Lung (tissue), 12 donors: ENCODE measurements around the gene CPO. TPM values are rescaled to one million over a fixed set of nuclear protein-coding genes. Genes with fewer than 3 reads are reported as not detected.

ENCODE experiments used
- ATAC-seq: fragments of 200-7000 bp; cut with Tn5 transposase; one replicate; pipeline ENCODE4 v1.9.1; 2020; ENCODE audit warnings: moderate number of reproducible peaks; ENCODE audit not compliant: insufficient read depth, low FRiP score
- DNase-seq, 3 donors: peaks; one replicate each; pipeline ENCODE4 v3.0.0-alpha.2; 2013 to 2017
- H3K27ac ChIP-seq, 2 donors: one replicate each; pipeline ENCODE4 v1.5.1; 2013; ENCODE audit warnings: mild to moderate bottlenecking in 2 of 2, moderate library complexity in 2 of 2, control low read depth in 1 of 2, inconsistent platforms in 1 of 2, low read depth in 1 of 2, low read length in 1 of 2
- H3K27me3 ChIP-seq, 3 donors: one replicate each; pipeline ENCODE4 v1.5.1; 2013; ENCODE audit warnings: low read length in 2 of 3; ENCODE audit not compliant: control insufficient read depth in 3 of 3, insufficient read depth in 3 of 3
- H3K36me3 ChIP-seq, 4 donors: one replicate each; pipeline ENCODE4 v1.5.1; 2013; ENCODE audit warnings: low read length in 4 of 4, mild to moderate bottlenecking in 1 of 4, moderate library complexity in 1 of 4; ENCODE audit not compliant: control insufficient read depth in 4 of 4, insufficient read depth in 4 of 4
- H3K4me1 ChIP-seq, 5 donors: one replicate each; pipeline ENCODE4 v1.5.1; 2013; ENCODE audit warnings: low read length in 5 of 5, mild to moderate bottlenecking in 2 of 5, moderate library complexity in 1 of 5; ENCODE audit not compliant: control insufficient read depth in 5 of 5, insufficient read depth in 5 of 5
- H3K4me3 ChIP-seq: one replicate; pipeline ENCODE4 v1.5.1; 2013; ENCODE audit warnings: mild to moderate bottlenecking, control low read depth, moderate library complexity
- H3K9ac ChIP-seq, 2 donors: one replicate each; pipeline ENCODE4 v1.5.1; 2013; ENCODE audit warnings: low read length in 2 of 2, control low read depth in 1 of 2; ENCODE audit not compliant: insufficient read depth in 1 of 2
- H3K9me3 ChIP-seq, 4 donors: one replicate each; pipeline ENCODE4 v1.5.1; 2013; ENCODE audit warnings: low read length in 3 of 4, mild to moderate bottlenecking in 1 of 4, moderate library complexity in 1 of 4; ENCODE audit not compliant: control insufficient read depth in 4 of 4, insufficient read depth in 3 of 4
- CTCF ChIP-seq: IDR thresholded peaks from 2 replicates; pipeline ENCODE4 v1.5.1; 2012; ENCODE audit warnings: mild to moderate bottlenecking; ENCODE audit errors: control extremely low read depth, extremely low read depth
- WGBS, 2 donors: extraction: QIAGEN DNeasy Blood & Tissue Kit; methylation state at CpG; one replicate each; pipeline ENCODE4 v1.1.7; 2013; 5-methylcytosine and 5-hydroxymethylcytosine counted together
- polyA plus RNA-seq, 2 donors: library from polyadenylated mRNA; stranded (reverse); fragments of 200-250 nt; gene quantifications; one replicate each; pipeline ENCODE4 v1.2.1, GENCODE V29; 2013
- total RNA-seq, 2 donors: library from RNA; depleted of rRNA in 1 of 2; stranded (reverse); fragments of >200 nt in 1 of 2; gene quantifications; one replicate each; pipeline ENCODE4 v1.2.1, GENCODE V29; 2014 to 2021
- donor health status: control.
- donor health status: control.
- donor health status: Bipolar disorder and iron deficiency.
- donor health status: healthy.
- donor health status: DM: yes; HTN: yes; CAD: no.

Gene CPO
- total and polyA plus RNA-seq, 4 donors = 0.07 to 0.20 (median 0.14) TPM; not detected in 1

GRCh38 chr2:207014424-207014823, 75.1 kb downstream of the CPO start:
- no peak for DNase-seq
- no peak for TF ChIP-seq CTCF
- Histone ChIP-seq H3K27ac (no peak overlapping the region), H3K9ac (no peak overlapping the region), H3K4me3 (no peak overlapping the region), H3K36me3 (no peaks in the 10 kb centered on the region), H3K4me1 (peaks cover 0 to 4% (median 0%) of the 10 kb centered on the region in 5 donors), H3K9me3 (no peaks in the 10 kb centered on the region), H3K27me3 (no peaks in the 10 kb centered on the region)
- 86 to 88% methylated on average over 2 of the region's 2 CpGs for WGBS, 2 donors
- no peak for ATAC-seq

- TF ChIP-seq CTCF = no peak
- Histone ChIP-seq H3K4me1 (peaks cover 0 to 4% (median 0%) of the 10 kb centered on the region in 5 donors), H3K36me3 (no peaks in the 10 kb centered on the region), H3K4me3 (no peak overlapping the region), H3K27me3 (no peaks in the 10 kb centered on the region), H3K9me3 (no peaks in the 10 kb centered on the region), H3K27ac (no peak overlapping the region), H3K9ac (no peak overlapping the region)
- ATAC-seq (no peak), DNase-seq (no peak)
- WGBS, 2 donors = 60 to 85% methylated on average over 3 of the region's 3 CpGs
Measured at GRCh38 chr2:207015901-207016300, 76.6 kb downstream of the CPO start.

Other genes starting within 250 kb of the CPO start
- gene DYTN, start 221.1 kb upstream of the CPO start, total RNA-seq = not detected
- under 1 TPM in 1 of 2 donors, not detected in 1; 0.07 TPM for gene DYTN, start 221.1 kb upstream of the CPO start, polyA plus RNA-seq
- 10 to 100 TPM; 10.9 to 15.0 TPM for gene MDH1B, start 174.2 kb upstream of the CPO start, total RNA-seq
- 1 to 10 TPM; 3.1 to 3.8 TPM for gene MDH1B, start 174.2 kb upstream of the CPO start, polyA plus RNA-seq
- 10 to 100 TPM; 22.0 to 41.4 TPM for gene FASTKD2, start 173.9 kb upstream of the CPO start, total RNA-seq
- 10 to 100 TPM in 1 of 2 donors, 1 to 10 TPM in 1; 9.8 to 18.5 TPM for gene FASTKD2, start 173.9 kb upstream of the CPO start, polyA plus RNA-seq
- 10 to 100 TPM; 23.7 to 51.8 TPM for gene KLF7, start 226.4 kb downstream of the CPO start, total RNA-seq
- gene KLF7, start 226.4 kb downstream of the CPO start, polyA plus RNA-seq = 10 to 100 TPM in 1 of 2 donors, 1 to 10 TPM in 1; 4.4 to 20.9 TPM